Fibroblast of mammary gland (primary cell): Measurements from ENCODE around the gene DNASE1L2.

Experiments used
- DNase-seq: peaks from one replicate; pipeline ENCODE4 v3.0.0-alpha.2; 2010; ENCODE audit warnings: low read depth
- H3K4me3 ChIP-seq: 2 replicates; pipeline ENCODE4 v1.5.1; 2011; ENCODE audit warnings: low read depth, mild to moderate bottlenecking, low read length, moderate library complexity; ENCODE audit not compliant: control insufficient read depth
- CTCF ChIP-seq: conservative IDR thresholded peaks from 2 replicates; pipeline ENCODE4 v1.5.1; 2011; ENCODE audit warnings: low read depth, low read length, inconsistent platforms; ENCODE audit not compliant: control insufficient read depth, insufficient read depth

Gene DNASE1L2

GRCh38 chr16:2246301-2246885 is 10.1 kb downstream of the DNASE1L2 start:
- TF ChIP-seq CTCF = no peak
- no peak for DNase-seq
- no peak overlapping the region for H3K4me3 ChIP-seq

DNA sequence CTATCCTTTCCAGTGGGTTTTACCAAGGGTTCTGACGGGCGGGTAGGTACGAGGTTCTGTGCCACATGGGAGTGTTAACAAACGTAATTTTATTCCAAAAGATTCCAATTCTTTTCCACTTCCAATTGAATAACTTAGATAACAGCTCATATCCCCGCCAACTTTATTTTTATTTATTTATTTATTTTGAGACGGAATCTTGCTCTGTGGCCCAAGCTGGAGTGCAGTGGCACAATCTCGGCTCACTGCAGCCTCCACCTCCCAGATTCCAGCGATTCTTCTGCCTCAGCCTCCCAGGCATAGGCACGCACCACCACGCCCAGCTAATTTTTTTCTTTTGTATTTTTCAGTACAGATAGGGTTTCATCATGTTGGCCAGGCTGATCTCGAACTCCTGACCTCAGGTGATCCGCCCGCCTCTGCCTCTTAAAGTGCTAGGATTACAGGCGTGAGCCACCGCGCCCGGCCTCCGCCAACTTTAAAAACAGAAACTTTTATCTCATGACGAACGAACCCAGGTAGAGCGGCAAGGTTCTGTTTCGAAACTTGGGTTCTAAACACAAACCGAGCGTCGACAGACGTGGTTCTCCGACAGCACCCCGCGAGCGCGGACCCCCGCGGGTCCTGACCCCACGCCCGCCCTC is 14.5 kb downstream of the DNASE1L2 start:
- H3K4me3 ChIP-seq = peak overlapping the region; percentile 66
- no peak for TF ChIP-seq CTCF
- DNase-seq = no peak

GRCh38 chr16:2251296-2252111 is 15.3 kb downstream of the DNASE1L2 start, which contains the start of gene ECI1:
ECI1 (minus strand) TSS chr16:2251587; CDS start chr16:2251566, 21 bp downstream.
- peak; percentile 47 for TF ChIP-seq CTCF
- peak; percentile 93 for DNase-seq
- H3K4me3 ChIP-seq = peak within 1 kb of the TSS; percentile 66

GRCh38 chr16:2252806-2253148 is 16.5 kb downstream of the DNASE1L2 start:
- no peak for DNase-seq

GRCh38 chr16:2253293-2253692 is 17.0 kb downstream of the DNASE1L2 start:
- TF ChIP-seq CTCF = no peak
- no peak overlapping the region for H3K4me3 ChIP-seq
- DNase-seq = no peak

More at GRCh38 chr16:2252806-2253148, 16.5 kb downstream of the DNASE1L2 start:
- TF ChIP-seq CTCF = no peak
- no peak overlapping the region for H3K4me3 ChIP-seq

DNA sequence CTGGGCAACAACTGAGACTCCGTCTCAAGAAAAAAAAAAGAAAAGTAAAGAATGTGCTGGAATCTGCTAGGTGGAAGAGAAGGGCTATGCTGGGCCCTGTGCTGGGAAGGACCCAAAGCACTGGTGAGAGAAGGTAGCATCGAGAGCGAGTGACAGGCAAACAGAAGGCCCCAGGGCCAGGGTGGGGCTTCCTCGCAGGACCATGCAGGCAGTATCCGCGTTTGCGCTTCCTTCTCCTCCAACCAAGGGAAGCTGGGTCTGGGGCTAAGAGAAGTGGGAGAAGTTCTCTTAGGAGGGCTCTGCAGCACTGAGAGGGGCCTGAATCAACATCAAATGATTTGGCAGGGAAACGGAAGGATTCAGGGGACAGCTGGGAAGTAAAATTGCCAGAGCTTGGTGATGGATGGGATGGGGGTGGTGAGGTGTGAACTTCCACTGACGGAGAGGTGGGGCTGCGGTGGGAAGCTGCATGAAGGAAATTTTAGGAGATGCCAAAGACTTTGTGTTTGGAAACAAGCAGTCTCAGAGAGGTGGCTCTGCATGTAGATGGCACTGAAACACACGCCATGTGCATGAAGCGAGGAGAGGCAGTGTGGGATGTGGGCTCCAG is 20.4 kb downstream of the DNASE1L2 start:
- H3K4me3 ChIP-seq = no peak overlapping the region
- DNase-seq = no peak
- TF ChIP-seq CTCF = no peak
